ENCODE measurements around the gene ZMYND19. TPM values are rescaled to one million over a fixed set of nuclear protein-coding genes. Genes with fewer than 3 reads are reported as not detected.
A peak's percentile ranks its signal among the peaks of the same experiment; 100 is the strongest.

Gene ZMYND19
- total RNA-seq, 1 experiment from 2014 or later: 77.9 TPM

DNA sequence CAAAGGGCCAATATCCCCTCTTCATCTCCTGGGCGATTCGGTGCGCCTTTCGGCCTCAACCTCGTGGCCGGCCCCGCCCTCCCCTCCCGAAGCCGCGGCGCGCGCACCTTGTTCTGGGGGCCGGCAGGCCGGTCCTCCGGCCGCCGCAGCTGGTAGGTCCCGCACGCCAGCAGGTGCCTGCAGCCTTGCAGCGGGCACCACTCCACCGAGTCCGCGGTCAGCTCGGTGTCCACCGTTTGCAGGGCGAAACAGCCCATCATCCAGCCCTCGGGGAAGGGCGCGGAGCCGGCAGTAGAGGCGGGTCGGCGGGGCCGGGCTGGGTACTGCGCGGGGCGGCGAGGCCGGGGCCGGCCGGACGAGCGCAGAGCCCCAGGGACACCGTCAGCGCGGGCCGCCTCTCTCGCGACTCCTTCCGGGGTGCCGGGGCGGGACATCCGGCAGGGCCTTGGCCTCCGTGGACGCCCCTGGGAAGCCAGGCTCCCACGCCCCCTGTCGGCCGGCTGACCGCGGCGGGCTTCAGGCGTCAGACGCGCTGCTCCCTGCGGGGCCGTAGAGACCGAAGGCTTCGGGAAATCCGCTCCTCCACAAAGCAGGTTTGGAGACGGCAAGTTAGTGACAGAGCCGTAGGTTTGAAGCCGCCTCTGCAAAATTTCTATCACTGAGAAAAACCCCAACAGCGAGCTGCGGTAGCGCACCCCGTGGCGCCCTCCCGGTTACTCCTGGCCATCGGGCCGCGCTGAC is 11.6 kb downstream of the ZMYND19 start, which contains the start of gene DPH7 (continued):
- TF ChIP-seq, protein P1, sequence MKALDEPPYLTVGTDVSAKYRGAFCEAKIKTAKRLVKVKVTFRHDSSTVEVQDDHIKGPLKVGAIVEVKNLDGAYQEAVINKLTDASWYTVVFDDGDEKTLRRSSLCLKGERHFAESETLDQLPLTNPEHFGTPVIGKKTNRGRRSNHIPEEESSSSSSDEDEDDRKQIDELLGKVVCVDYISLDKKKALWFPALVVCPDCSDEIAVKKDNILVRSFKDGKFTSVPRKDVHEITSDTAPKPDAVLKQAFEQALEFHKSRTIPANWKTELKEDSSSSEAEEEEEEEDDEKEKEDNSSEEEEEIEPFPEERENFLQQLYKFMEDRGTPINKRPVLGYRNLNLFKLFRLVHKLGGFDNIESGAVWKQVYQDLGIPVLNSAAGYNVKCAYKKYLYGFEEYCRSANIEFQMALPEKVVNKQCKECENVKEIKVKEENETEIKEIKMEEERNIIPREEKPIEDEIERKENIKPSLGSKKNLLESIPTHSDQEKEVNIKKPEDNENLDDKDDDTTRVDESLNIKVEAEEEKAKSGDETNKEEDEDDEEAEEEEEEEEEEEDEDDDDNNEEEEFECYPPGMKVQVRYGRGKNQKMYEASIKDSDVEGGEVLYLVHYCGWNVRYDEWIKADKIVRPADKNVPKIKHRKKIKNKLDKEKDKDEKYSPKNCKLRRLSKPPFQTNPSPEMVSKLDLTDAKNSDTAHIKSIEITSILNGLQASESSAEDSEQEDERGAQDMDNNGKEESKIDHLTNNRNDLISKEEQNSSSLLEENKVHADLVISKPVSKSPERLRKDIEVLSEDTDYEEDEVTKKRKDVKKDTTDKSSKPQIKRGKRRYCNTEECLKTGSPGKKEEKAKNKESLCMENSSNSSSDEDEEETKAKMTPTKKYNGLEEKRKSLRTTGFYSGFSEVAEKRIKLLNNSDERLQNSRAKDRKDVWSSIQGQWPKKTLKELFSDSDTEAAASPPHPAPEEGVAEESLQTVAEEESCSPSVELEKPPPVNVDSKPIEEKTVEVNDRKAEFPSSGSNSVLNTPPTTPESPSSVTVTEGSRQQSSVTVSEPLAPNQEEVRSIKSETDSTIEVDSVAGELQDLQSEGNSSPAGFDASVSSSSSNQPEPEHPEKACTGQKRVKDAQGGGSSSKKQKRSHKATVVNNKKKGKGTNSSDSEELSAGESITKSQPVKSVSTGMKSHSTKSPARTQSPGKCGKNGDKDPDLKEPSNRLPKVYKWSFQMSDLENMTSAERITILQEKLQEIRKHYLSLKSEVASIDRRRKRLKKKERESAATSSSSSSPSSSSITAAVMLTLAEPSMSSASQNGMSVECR (CRISPR knock-in tag; IDR thresholded peaks at IDR 0.05; ENCODE audit: borderline replicate concordance): peak; percentile 16; the same call in 1 of the 2 replicates
- TF ChIP-seq, protein P2, sequence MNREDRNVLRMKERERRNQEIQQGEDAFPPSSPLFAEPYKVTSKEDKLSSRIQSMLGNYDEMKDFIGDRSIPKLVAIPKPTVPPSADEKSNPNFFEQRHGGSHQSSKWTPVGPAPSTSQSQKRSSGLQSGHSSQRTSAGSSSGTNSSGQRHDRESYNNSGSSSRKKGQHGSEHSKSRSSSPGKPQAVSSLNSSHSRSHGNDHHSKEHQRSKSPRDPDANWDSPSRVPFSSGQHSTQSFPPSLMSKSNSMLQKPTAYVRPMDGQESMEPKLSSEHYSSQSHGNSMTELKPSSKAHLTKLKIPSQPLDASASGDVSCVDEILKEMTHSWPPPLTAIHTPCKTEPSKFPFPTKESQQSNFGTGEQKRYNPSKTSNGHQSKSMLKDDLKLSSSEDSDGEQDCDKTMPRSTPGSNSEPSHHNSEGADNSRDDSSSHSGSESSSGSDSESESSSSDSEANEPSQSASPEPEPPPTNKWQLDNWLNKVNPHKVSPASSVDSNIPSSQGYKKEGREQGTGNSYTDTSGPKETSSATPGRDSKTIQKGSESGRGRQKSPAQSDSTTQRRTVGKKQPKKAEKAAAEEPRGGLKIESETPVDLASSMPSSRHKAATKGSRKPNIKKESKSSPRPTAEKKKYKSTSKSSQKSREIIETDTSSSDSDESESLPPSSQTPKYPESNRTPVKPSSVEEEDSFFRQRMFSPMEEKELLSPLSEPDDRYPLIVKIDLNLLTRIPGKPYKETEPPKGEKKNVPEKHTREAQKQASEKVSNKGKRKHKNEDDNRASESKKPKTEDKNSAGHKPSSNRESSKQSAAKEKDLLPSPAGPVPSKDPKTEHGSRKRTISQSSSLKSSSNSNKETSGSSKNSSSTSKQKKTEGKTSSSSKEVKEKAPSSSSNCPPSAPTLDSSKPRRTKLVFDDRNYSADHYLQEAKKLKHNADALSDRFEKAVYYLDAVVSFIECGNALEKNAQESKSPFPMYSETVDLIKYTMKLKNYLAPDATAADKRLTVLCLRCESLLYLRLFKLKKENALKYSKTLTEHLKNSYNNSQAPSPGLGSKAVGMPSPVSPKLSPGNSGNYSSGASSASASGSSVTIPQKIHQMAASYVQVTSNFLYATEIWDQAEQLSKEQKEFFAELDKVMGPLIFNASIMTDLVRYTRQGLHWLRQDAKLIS (CRISPR knock-in tag; IDR thresholded peaks at IDR 0.05; ENCODE audit: borderline replicate concordance): no peak
- TF ChIP-seq MYBL2 (CRISPR knock-in tag; IDR thresholded peaks at IDR 0.05) (no peak), SOX15 (CRISPR knock-in tag; IDR thresholded peaks at IDR 0.05) (no peak), NFE2L1 (CRISPR knock-in tag; IDR thresholded peaks at IDR 0.05) (no peak), SMAD4 (CRISPR knock-in tag; IDR thresholded peaks at IDR 0.05) (no peak), ZNF396 (CRISPR knock-in tag; IDR thresholded peaks at IDR 0.05; ENCODE audit: borderline replicate concordance) (no peak), ZNF423 (CRISPR knock-in tag; IDR thresholded peaks at IDR 0.05) (peak; percentile 91), TCF7 (CRISPR knock-in tag; IDR thresholded peaks at IDR 0.05; ENCODE audit: low read depth) (no peak), NR1H2 (CRISPR knock-in tag; IDR thresholded peaks at IDR 0.05) (no peak), CREB1 (CRISPR knock-in tag; IDR thresholded peaks at IDR 0.05) (no peak), SMAD3 (CRISPR knock-in tag; IDR thresholded peaks at IDR 0.05; ENCODE audit: borderline replicate concordance) (no peak), GTF2I (CRISPR knock-in tag; conservative IDR thresholded peaks at IDR 0.05) (no peak), RORB (CRISPR knock-in tag; IDR thresholded peaks at IDR 0.05) (no peak), NFYB (CRISPR knock-in tag; conservative IDR thresholded peaks at IDR 0.05; ENCODE audit: low read depth) (no peak), IRF2 (CRISPR knock-in tag; IDR thresholded peaks at IDR 0.05; ENCODE audit: borderline replicate concordance, low read depth) (no peak), GABPB1 (CRISPR knock-in tag; IDR thresholded peaks at IDR 0.05) (peak; percentile 82), ZNF317 (CRISPR knock-in tag; IDR thresholded peaks at IDR 0.05; ENCODE audit: borderline replicate concordance, low read depth) (no peak)
- TF ChIP-seq, protein P3, sequence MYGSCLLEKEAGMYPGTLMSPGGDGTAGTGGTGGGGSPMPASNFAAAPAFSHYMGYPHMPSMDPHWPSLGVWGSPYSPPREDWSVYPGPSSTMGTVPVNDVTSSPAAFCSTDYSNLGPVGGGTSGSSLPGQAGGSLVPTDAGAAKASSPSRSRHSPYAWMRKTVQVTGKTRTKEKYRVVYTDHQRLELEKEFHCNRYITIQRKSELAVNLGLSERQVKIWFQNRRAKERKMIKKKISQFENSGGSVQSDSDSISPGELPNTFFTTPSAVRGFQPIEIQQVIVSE (CRISPR knock-in tag; IDR thresholded peaks at IDR 0.05; ENCODE audit: borderline replicate concordance): no peak
- TF ChIP-seq, protein P4, sequence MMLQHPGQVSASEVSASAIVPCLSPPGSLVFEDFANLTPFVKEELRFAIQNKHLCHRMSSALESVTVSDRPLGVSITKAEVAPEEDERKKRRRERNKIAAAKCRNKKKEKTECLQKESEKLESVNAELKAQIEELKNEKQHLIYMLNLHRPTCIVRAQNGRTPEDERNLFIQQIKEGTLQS (CRISPR knock-in tag; conservative IDR thresholded peaks at IDR 0.05): no peak
- TF ChIP-seq, protein P5, sequence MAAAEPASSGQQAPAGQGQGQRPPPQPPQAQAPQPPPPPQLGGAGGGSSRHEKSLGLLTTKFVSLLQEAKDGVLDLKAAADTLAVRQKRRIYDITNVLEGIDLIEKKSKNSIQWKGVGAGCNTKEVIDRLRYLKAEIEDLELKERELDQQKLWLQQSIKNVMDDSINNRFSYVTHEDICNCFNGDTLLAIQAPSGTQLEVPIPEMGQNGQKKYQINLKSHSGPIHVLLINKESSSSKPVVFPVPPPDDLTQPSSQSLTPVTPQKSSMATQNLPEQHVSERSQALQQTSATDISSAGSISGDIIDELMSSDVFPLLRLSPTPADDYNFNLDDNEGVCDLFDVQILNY (CRISPR knock-in tag; IDR thresholded peaks at IDR 0.05): peak; percentile 92
- TF ChIP-seq, protein P6, sequence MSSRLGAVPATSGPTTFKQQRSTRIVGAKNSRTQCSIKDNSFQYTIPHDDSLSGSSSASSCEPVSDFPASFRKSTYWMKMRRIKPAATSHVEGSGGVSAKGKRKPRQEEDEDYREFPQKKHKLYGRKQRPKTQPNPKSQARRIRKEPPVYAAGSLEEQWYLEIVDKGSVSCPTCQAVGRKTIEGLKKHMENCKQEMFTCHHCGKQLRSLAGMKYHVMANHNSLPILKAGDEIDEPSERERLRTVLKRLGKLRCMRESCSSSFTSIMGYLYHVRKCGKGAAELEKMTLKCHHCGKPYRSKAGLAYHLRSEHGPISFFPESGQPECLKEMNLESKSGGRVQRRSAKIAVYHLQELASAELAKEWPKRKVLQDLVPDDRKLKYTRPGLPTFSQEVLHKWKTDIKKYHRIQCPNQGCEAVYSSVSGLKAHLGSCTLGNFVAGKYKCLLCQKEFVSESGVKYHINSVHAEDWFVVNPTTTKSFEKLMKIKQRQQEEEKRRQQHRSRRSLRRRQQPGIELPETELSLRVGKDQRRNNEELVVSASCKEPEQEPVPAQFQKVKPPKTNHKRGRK (CRISPR knock-in tag; IDR thresholded peaks at IDR 0.05; ENCODE audit: borderline replicate concordance): no peak
- TF ChIP-seq, protein P7, sequence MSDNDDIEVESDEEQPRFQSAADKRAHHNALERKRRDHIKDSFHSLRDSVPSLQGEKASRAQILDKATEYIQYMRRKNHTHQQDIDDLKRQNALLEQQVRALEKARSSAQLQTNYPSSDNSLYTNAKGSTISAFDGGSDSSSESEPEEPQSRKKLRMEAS (CRISPR knock-in tag; IDR thresholded peaks at IDR 0.05): peak; percentile 15; the same call in 1 of the 2 replicates
- TF ChIP-seq, protein P8, sequence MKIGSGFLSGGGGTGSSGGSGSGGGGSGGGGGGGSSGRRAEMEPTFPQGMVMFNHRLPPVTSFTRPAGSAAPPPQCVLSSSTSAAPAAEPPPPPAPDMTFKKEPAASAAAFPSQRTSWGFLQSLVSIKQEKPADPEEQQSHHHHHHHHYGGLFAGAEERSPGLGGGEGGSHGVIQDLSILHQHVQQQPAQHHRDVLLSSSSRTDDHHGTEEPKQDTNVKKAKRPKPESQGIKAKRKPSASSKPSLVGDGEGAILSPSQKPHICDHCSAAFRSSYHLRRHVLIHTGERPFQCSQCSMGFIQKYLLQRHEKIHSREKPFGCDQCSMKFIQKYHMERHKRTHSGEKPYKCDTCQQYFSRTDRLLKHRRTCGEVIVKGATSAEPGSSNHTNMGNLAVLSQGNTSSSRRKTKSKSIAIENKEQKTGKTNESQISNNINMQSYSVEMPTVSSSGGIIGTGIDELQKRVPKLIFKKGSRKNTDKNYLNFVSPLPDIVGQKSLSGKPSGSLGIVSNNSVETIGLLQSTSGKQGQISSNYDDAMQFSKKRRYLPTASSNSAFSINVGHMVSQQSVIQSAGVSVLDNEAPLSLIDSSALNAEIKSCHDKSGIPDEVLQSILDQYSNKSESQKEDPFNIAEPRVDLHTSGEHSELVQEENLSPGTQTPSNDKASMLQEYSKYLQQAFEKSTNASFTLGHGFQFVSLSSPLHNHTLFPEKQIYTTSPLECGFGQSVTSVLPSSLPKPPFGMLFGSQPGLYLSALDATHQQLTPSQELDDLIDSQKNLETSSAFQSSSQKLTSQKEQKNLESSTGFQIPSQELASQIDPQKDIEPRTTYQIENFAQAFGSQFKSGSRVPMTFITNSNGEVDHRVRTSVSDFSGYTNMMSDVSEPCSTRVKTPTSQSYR (CRISPR knock-in tag; IDR thresholded peaks at IDR 0.05): no peak; the same call in none of the 2 replicates
